ENCODE measurements around the gene ZBBX.

GRCh38 chr3:167246252-167246651 lies 133.8 kb downstream of the ZBBX start:
- TF ChIP-seq TAF1 (IDR thresholded peaks at IDR 0.05; ENCODE audit: low read depth, low read length) (no peak), POLR2AphosphoS5 (IDR thresholded peaks at IDR 0.05; ENCODE audit: low read depth, low read length) (no peak)

Measured in GM12891 (cell line).